H9 (cell line): ENCODE results near the gene HUNK. TPM values are rescaled to one million over a fixed set of nuclear protein-coding genes. Genes with fewer than 3 reads are reported as not detected.

Source experiments
- DNase-seq: peaks from one replicate; pipeline ENCODE4 v3.0.0-alpha.2; 2017
- H2AFZ ChIP-seq: one replicate; pipeline ENCODE4 v1.6.1; 2013; ENCODE audit warnings: mild to moderate bottlenecking, low read length, control low read depth, moderate library complexity
- H2AK5ac ChIP-seq: 2 replicates; pipeline ENCODE4 v1.6.1; 2013; ENCODE audit warnings: low read length, control low read depth, mixed read lengths; ENCODE audit not compliant: insufficient read length
- H2BK120ac ChIP-seq: one replicate; pipeline ENCODE4 v1.6.1; 2013; ENCODE audit warnings: low read depth, mild to moderate bottlenecking, low read length, control low read depth, inconsistent platforms; ENCODE audit not compliant: poor library complexity, severe bottlenecking
- H2BK12ac ChIP-seq: 2 replicates; pipeline ENCODE4 v1.6.1; 2013; ENCODE audit warnings: low read length, control low read depth, mixed read lengths, low read depth; ENCODE audit not compliant: insufficient read length
- H2BK15ac ChIP-seq: 2 replicates; pipeline ENCODE4 v1.6.1; 2013; ENCODE audit warnings: low read depth, low read length, control low read depth
- H2BK20ac ChIP-seq: one replicate; pipeline ENCODE4 v1.6.1; 2013; ENCODE audit warnings: low read depth, mild to moderate bottlenecking, low read length, control low read depth, inconsistent platforms; ENCODE audit not compliant: poor library complexity, severe bottlenecking
- H2BK5ac ChIP-seq: 2 replicates; pipeline ENCODE4 v1.6.1; 2013; ENCODE audit warnings: low read length, control low read depth, mixed read lengths; ENCODE audit not compliant: insufficient read length
- H3K14ac ChIP-seq: 2 replicates; pipeline ENCODE4 v1.6.1; 2013; ENCODE audit warnings: low read length, control low read depth; ENCODE audit not compliant: insufficient read depth
- H3K18ac ChIP-seq: 2 replicates; pipeline ENCODE4 v1.6.1; 2013; ENCODE audit warnings: low read depth, mild to moderate bottlenecking, mixed read lengths, low read length, control low read depth; ENCODE audit not compliant: insufficient read length
- H3K23ac ChIP-seq: 2 replicates; pipeline ENCODE4 v1.6.1; 2013; ENCODE audit warnings: low read length, control low read depth, mixed read lengths, low read depth; ENCODE audit not compliant: insufficient read length
- H3K23me2 ChIP-seq: 2 replicates; pipeline ENCODE4 v1.6.1; 2013; ENCODE audit warnings: low read depth, mild to moderate bottlenecking, mixed read lengths, low read length, control low read depth; ENCODE audit not compliant: insufficient read length, poor library complexity, severe bottlenecking
- H3K27ac ChIP-seq: 2 replicates; pipeline ENCODE4 v1.5.1; 2013; ENCODE audit warnings: low read length, control low read depth, mixed read lengths, low read depth; ENCODE audit not compliant: insufficient read length
- H3K27me3 ChIP-seq: 2 replicates; pipeline ENCODE4 v1.6.1; 2013; ENCODE audit warnings: low read length, control low read depth, inconsistent platforms; ENCODE audit not compliant: insufficient read depth
- H3K4ac ChIP-seq: 2 replicates; pipeline ENCODE4 v1.6.1; 2013; ENCODE audit warnings: low read depth, mild to moderate bottlenecking, control low read depth, inconsistent platforms, low read length, moderate library complexity
- H3K4me1 ChIP-seq: 2 replicates; pipeline ENCODE4 v1.6.1; 2013; ENCODE audit warnings: low read length, control low read depth, inconsistent platforms; ENCODE audit not compliant: insufficient read depth
- H3K4me2 ChIP-seq: 2 replicates; pipeline ENCODE4 v1.6.1; 2013; ENCODE audit warnings: low read length, control low read depth, mixed read lengths; ENCODE audit not compliant: insufficient read length, insufficient read depth
- H3K56ac ChIP-seq: 2 replicates; pipeline ENCODE4 v1.6.1; 2013; ENCODE audit warnings: low read depth, mild to moderate bottlenecking, mixed read lengths, low read length, control low read depth; ENCODE audit not compliant: insufficient read length
- H3K79me1 ChIP-seq: 2 replicates; pipeline ENCODE4 v1.6.1; 2013; ENCODE audit warnings: low read depth, mild to moderate bottlenecking, moderate library complexity, low read length, control low read depth, inconsistent platforms; ENCODE audit not compliant: insufficient read depth, poor library complexity, severe bottlenecking
- H3K79me2 ChIP-seq: 2 replicates; pipeline ENCODE4 v1.6.1; 2013; ENCODE audit warnings: low read length, control low read depth, inconsistent platforms; ENCODE audit not compliant: insufficient read depth
- H3K9ac ChIP-seq: 2 replicates; pipeline ENCODE4 v1.6.1; 2013; ENCODE audit warnings: low read length, control low read depth, mixed read lengths; ENCODE audit not compliant: insufficient read length; ENCODE audit errors: extremely low read depth
- H3K9me3 ChIP-seq: one replicate; pipeline ENCODE4 v1.6.1; 2013; ENCODE audit warnings: low read depth, low read length, inconsistent platforms; ENCODE audit not compliant: control insufficient read depth
- H3T11ph ChIP-seq: one replicate; pipeline ENCODE4 v1.6.1; 2013; ENCODE audit warnings: mild to moderate bottlenecking, low read length, control low read depth, inconsistent platforms
- H4K20me1 ChIP-seq: one replicate; pipeline ENCODE4 v1.6.1; 2013; ENCODE audit not compliant: control insufficient read depth, insufficient read length, insufficient read depth
- H4K5ac ChIP-seq: 2 replicates; pipeline ENCODE4 v1.6.1; 2013; ENCODE audit warnings: low read depth, mild to moderate bottlenecking, mixed read lengths, low read length, control low read depth; ENCODE audit not compliant: insufficient read length
- H4K8ac ChIP-seq: replicated peaks from 2 replicates; pipeline ENCODE4 v1.6.1; 2013; ENCODE audit warnings: low read length, control low read depth, mixed read lengths, low read depth; ENCODE audit not compliant: insufficient read length
- H4K91ac ChIP-seq: 2 replicates; pipeline ENCODE4 v1.6.1; 2013; ENCODE audit warnings: low read depth, mild to moderate bottlenecking, moderate library complexity, mixed read lengths, low read length, control low read depth; ENCODE audit not compliant: insufficient read length
- H3K27ac Mint-ChIP-seq, 3 experiments: 2 replicates in 2 of 3; 3 replicates in 1 of 3; pipeline ENCODE4 v1.8.0; 2020 to 2021; ENCODE audit warnings: mixed read lengths in 3 of 3, mild to moderate bottlenecking in 1 of 3, moderate library complexity in 1 of 3
- H3K27me3 Mint-ChIP-seq: 2 replicates; pipeline ENCODE4 v1.8.0; 2021; ENCODE audit warnings: low read depth, mild to moderate bottlenecking, moderate library complexity, mixed read lengths
- H3K36me3 Mint-ChIP-seq, 3 experiments: 2 replicates in 2 of 3; 3 replicates in 1 of 3; pipeline ENCODE4 v1.8.0; 2020 to 2021; ENCODE audit warnings: low read depth in 3 of 3, mixed read lengths in 3 of 3; ENCODE audit not compliant: insufficient read depth in 1 of 3
- H3K4me1 Mint-ChIP-seq, 2 experiments: 2 replicates each; pipeline ENCODE4 v1.8.0; 2020; ENCODE audit warnings: mixed read lengths in 2 of 2
- H3K4me3 Mint-ChIP-seq, 2 experiments: 2 replicates in 1 of 2; 3 replicates in 1 of 2; pipeline ENCODE4 v1.8.0; 2020 to 2021; ENCODE audit warnings: mild to moderate bottlenecking in 2 of 2, mixed read lengths in 2 of 2, moderate library complexity in 1 of 2
- H3K9me3 Mint-ChIP-seq, 2 experiments: 2 replicates in 1 of 2; 3 replicates in 1 of 2; pipeline ENCODE4 v1.8.0; 2020; ENCODE audit warnings: mild to moderate bottlenecking in 2 of 2, mixed read lengths in 2 of 2, moderate library complexity in 1 of 2
- CTCF ChIP-seq: fragments of 200-600 bp; sonication (generic); conservative IDR thresholded peaks from 3 replicates; pipeline ENCODE4 v1.8.0; 2021; ENCODE audit warnings: antibody characterized with exemption, mild to moderate bottlenecking
- WGBS: extraction: QIAGEN DNeasy Blood & Tissue Kit; methylation state at CpG from one replicate; pipeline ENCODE4 v1.1.7; 2013; ENCODE audit warnings: missing lambda C conversion rate, low lambda C conversion rate, mixed read lengths; ENCODE audit not compliant: insufficient read length; ENCODE audit errors: extremely low coverage; 5-methylcytosine and 5-hydroxymethylcytosine counted together
- total RNA-seq: library from RNA; stranded (reverse); gene quantifications from 2 replicates; pipeline ENCODE4 v1.2.1, GENCODE V29; 2021

The HUNK gene
- total RNA-seq, 1 experiment from 2014 or later = 5.8 TPM

- no peaks in the 10 kb centered on the region for H4K20me1 ChIP-seq
- H4K8ac ChIP-seq = no peak overlapping the region
- no peaks in the 10 kb centered on the region for H3K27me3 Mint-ChIP-seq
- H3K14ac ChIP-seq = no peak overlapping the region
- H3K9me3 Mint-ChIP-seq = no peaks in the 10 kb centered on the region
- no peak overlapping the region for H3K4me3 Mint-ChIP-seq
- H3K4me1 Mint-ChIP-seq = peaks cover 2 to 5% of the 10 kb centered on the region in 2 experiments; a peak in 1 of 4 replicates
- H3K27ac Mint-ChIP-seq = no peak overlapping the region
- no peaks in the 10 kb centered on the region for H3K23me2 ChIP-seq
- no peak for DNase-seq
- no peak overlapping the region for H2BK20ac ChIP-seq
- no peak for TF ChIP-seq CTCF
- H3K4ac ChIP-seq = no peak overlapping the region
- H4K91ac ChIP-seq = no peak overlapping the region
- H4K5ac ChIP-seq = no peak overlapping the region
- no peak overlapping the region for H3K18ac ChIP-seq
- no peak overlapping the region for H3K9ac ChIP-seq
- no peak overlapping the region for H2BK15ac ChIP-seq
- no peak overlapping the region for H3T11ph ChIP-seq
- H3K9me3 ChIP-seq = no peaks in the 10 kb centered on the region
- H3K27ac ChIP-seq = no peak overlapping the region
- H3K23ac ChIP-seq = no peak overlapping the region
- no peaks in the 10 kb centered on the region for H3K27me3 ChIP-seq
- H2AFZ ChIP-seq = no peak overlapping the region
- H3K4me1 ChIP-seq = no peaks in the 10 kb centered on the region
- H2BK5ac ChIP-seq = no peak overlapping the region
- H2AK5ac ChIP-seq = no peak overlapping the region
- no peak overlapping the region for H3K4me2 ChIP-seq
- no peaks in the 10 kb centered on the region for H3K79me1 ChIP-seq
- no peak overlapping the region for H3K56ac ChIP-seq
- no CpG with 5 or more reads among the region's 10 CpGs for WGBS
- peaks cover 4 to 12% (median 6%) of the 10 kb centered on the region in 3 experiments; a peak in 5 of 7 replicates for H3K36me3 Mint-ChIP-seq
- no peaks in the 10 kb centered on the region for H3K79me2 ChIP-seq
- no peak overlapping the region for H2BK120ac ChIP-seq
- no peak overlapping the region for H2BK12ac ChIP-seq
These were observed 121.3 kb downstream of the HUNK start for GRCh38 chr21:31993826-31994825.
